Activated CD4-positive, CD25-positive, alpha-beta regulatory T cell treated with anti-CD3 and anti-CD28 coated beads, Interleukin-2, amount 50 U/mL, for 72 hours (primary cell): Measurements from ENCODE around the gene CDH5.
"Not testable (repeated sequence)": the region's sequence is repeated elsewhere in the genome, so short reads cannot be mapped to it uniquely, and the experiment has no call there.

Source experiments
- DNase-seq: peaks from one replicate; pipeline ENCODE4 v3.0.0; 2021

Gene CDH5

GRCh38 chr16:66441586-66442375, 75.3 kb downstream of the CDH5 start:
- DNase-seq = peak; percentile 16

- peak; percentile 11 for DNase-seq
These were observed 76.2 kb downstream of the CDH5 start for GRCh38 chr16:66442502-66443268.

GRCh38 chr16:66443269-66443652, 76.8 kb downstream of the CDH5 start:
- DNase-seq = no peak

- DNase-seq = peak; percentile 9
These were observed 77.6 kb downstream of the CDH5 start for GRCh38 chr16:66444049-66444481.

- no peak for DNase-seq
These were observed 80.2 kb downstream of the CDH5 start for GRCh38 chr16:66446737-66447136.

GRCh38 chr16:66447491-66447890, 81.0 kb downstream of the CDH5 start:
- DNase-seq = no peak

GRCh38 chr16:66451548-66451947, 85.1 kb downstream of the CDH5 start:
- no peak for DNase-seq

- not testable (repeated sequence) for DNase-seq
These were observed 86.7 kb downstream of the CDH5 start for GRCh38 chr16:66453230-66453629.
